ENCODE results near the gene OGDH.

Gene OGDH

GRCh38 chr7:44616545-44616944 is 10.1 kb downstream of the OGDH start:
- TF ChIP-seq ZNF8 (CRISPR knock-in tag; IDR thresholded peaks at IDR 0.05) (no peak), GLIS3 (CRISPR knock-in tag; IDR thresholded peaks at IDR 0.05) (no peak), RARB (CRISPR knock-in tag; IDR thresholded peaks at IDR 0.05) (no peak), PPARA (CRISPR knock-in tag; IDR thresholded peaks at IDR 0.05; ENCODE audit: borderline replicate concordance) (no peak), ZFP30 (CRISPR knock-in tag; IDR thresholded peaks at IDR 0.05) (no peak), TCF4 (CRISPR knock-in tag; IDR thresholded peaks at IDR 0.05; ENCODE audit: borderline replicate concordance) (no peak), ZFP3 (CRISPR knock-in tag; IDR thresholded peaks at IDR 0.05) (no peak), CSDC2 (CRISPR knock-in tag; IDR thresholded peaks at IDR 0.05) (no peak), CSRNP3 (CRISPR knock-in tag; IDR thresholded peaks at IDR 0.05) (no peak), BACH2 (CRISPR knock-in tag; IDR thresholded peaks at IDR 0.05; ENCODE audit: borderline replicate concordance) (no peak), ISL1 (CRISPR knock-in tag; IDR thresholded peaks at IDR 0.05) (no peak), ARNTL (CRISPR knock-in tag; IDR thresholded peaks at IDR 0.05; ENCODE audit: borderline replicate concordance, low read depth) (no peak)
- ATAC-seq = no peak

- no peak for TF ChIP-seq SNAI2 (CRISPR knock-in tag; IDR thresholded peaks at IDR 0.05)
- TF ChIP-seq ARNTL (CRISPR knock-in tag; IDR thresholded peaks at IDR 0.05; ENCODE audit: borderline replicate concordance, low read depth) = no peak
- no peak for TF ChIP-seq ESRRG (CRISPR knock-in tag; IDR thresholded peaks at IDR 0.05)
- no peak for TF ChIP-seq TOX (CRISPR knock-in tag; IDR thresholded peaks at IDR 0.05; ENCODE audit: borderline replicate concordance)
- TF ChIP-seq CSDC2 (CRISPR knock-in tag; IDR thresholded peaks at IDR 0.05) = no peak
- TF ChIP-seq BACH2 (CRISPR knock-in tag; IDR thresholded peaks at IDR 0.05; ENCODE audit: borderline replicate concordance) = no peak
- no peak for TF ChIP-seq ISL1 (CRISPR knock-in tag; IDR thresholded peaks at IDR 0.05)
- no peak for TF ChIP-seq OSR1 (CRISPR knock-in tag; IDR thresholded peaks at IDR 0.05)
- TF ChIP-seq GLIS3 (CRISPR knock-in tag; IDR thresholded peaks at IDR 0.05) = no peak
- TF ChIP-seq CREB5 (CRISPR knock-in tag; IDR thresholded peaks at IDR 0.05; ENCODE audit: low read depth) = no peak
- no peak for TF ChIP-seq POU6F1 (CRISPR knock-in tag; IDR thresholded peaks at IDR 0.05; ENCODE audit: borderline replicate concordance, low read depth)
- no peak for TF ChIP-seq PPARA (CRISPR knock-in tag; IDR thresholded peaks at IDR 0.05; ENCODE audit: borderline replicate concordance)
- peak; percentile 56; the same call in 2 of the 3 replicates for ATAC-seq
These were observed 10.9 kb downstream of the OGDH start for GRCh38 chr7:44617225-44617890.

GRCh38 chr7:44618045-44618444 is 11.6 kb downstream of the OGDH start:
- ATAC-seq = no peak
- TF ChIP-seq CREB5 (CRISPR knock-in tag; IDR thresholded peaks at IDR 0.05; ENCODE audit: low read depth) (no peak), POU6F1 (CRISPR knock-in tag; IDR thresholded peaks at IDR 0.05; ENCODE audit: borderline replicate concordance, low read depth) (no peak), SNAI2 (CRISPR knock-in tag; IDR thresholded peaks at IDR 0.05) (no peak), TOX (CRISPR knock-in tag; IDR thresholded peaks at IDR 0.05; ENCODE audit: borderline replicate concordance) (no peak), TCF4 (CRISPR knock-in tag; IDR thresholded peaks at IDR 0.05; ENCODE audit: borderline replicate concordance) (no peak), ZNF565 (CRISPR knock-in tag; conservative IDR thresholded peaks at IDR 0.05; ENCODE audit: low read depth) (no peak), ZC3H10 (CRISPR knock-in tag; IDR thresholded peaks at IDR 0.05) (no peak), ZFP3 (CRISPR knock-in tag; IDR thresholded peaks at IDR 0.05) (no peak), PATZ1 (CRISPR knock-in tag; IDR thresholded peaks at IDR 0.05; ENCODE audit: borderline replicate concordance) (no peak), ESRRG (CRISPR knock-in tag; IDR thresholded peaks at IDR 0.05) (no peak), CSRNP3 (CRISPR knock-in tag; IDR thresholded peaks at IDR 0.05) (no peak), RARB (CRISPR knock-in tag; IDR thresholded peaks at IDR 0.05) (no peak), CSDC2 (CRISPR knock-in tag; IDR thresholded peaks at IDR 0.05) (no peak), ARNTL (CRISPR knock-in tag; IDR thresholded peaks at IDR 0.05; ENCODE audit: borderline replicate concordance, low read depth) (no peak), ZFP30 (CRISPR knock-in tag; IDR thresholded peaks at IDR 0.05) (no peak), ZNF8 (CRISPR knock-in tag; IDR thresholded peaks at IDR 0.05) (no peak)
